Measurements from ENCODE around the gene SCTR.

SCTR gene

DNA sequence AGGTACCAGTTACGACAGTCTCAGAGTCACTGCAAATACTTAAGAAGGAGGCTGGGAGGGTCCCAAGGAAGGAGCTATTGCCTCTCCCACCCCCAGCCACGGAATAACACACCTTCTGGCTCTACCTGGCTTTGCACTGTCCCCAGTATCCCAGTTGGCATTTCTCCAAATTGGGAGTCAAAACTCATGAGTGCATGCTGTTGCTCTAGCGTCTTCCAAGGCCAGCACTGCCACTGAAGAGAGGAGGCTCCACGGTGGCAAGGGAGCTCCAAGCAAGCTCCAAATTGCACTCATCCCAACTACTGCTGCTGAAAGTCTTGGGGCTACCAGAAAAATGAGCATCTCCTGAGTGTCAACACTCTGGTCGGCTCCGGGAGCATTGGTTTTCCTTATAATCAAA, 1.6 kb downstream of the SCTR start:
- no peak for DNase-seq

DNA sequence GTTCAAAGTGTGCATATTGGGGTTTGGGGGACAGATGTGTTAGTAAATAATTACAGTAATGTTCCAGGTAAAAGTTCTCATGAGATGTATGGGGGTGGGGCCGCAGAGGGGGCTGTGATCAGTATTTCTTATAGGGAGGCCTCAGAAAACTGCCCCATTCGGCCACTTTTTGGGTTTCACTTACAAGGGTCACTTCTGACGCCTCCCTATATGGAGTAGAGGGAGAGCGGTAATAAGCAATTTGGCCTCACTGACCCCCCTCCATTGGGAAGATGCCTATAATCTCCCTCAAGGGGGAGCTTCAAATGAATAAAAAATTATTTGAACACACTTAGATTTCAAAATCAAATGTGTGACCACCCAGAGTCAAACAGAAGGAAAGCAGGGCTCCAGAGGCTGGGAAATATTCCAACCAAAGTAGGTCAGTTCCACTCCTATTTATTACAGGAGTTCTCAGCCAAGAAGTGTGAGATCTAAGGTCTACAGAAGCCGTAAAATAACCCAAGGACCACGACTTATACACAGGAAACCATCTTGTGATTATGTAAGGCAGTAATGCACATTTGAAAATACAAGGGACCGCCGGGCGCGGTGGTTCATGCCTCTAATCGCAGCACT, 2.7 kb downstream of the SCTR start:
- no peak for DNase-seq

DNA sequence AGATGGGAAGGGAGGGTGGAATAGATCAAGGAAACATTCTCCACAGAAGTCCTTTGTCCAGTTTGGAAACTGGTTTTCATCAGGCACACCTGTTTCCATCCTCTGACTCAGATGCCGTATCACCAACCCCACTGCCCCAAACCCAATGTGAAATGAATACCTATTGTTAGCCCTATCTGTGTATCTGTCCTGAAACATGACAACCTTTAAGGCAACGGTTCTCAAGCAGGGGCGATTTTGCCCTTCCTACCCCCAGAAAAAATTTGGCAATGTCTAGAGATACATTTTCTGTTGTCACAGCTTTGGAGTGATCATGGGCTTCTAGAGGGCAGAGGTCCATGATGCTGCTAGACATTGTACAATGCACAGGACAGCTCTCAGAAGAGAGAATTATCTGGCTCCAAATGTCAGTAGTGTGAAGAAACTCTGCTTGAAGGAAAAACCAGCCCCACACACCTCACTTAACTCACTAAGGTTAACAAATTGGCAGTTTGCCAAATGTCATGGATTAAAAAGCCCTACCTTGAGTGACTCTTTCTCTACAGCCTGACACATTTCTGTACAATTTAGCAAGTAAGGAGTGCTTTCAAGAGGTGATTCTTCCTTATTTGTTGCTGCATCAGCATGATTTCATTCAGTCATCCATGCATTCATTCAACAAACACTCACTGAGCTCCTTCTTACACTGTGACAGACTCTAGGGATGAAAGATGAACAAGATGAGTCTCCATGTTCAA, 3.4 kb downstream of the SCTR start:
- DNase-seq = no peak

DNA sequence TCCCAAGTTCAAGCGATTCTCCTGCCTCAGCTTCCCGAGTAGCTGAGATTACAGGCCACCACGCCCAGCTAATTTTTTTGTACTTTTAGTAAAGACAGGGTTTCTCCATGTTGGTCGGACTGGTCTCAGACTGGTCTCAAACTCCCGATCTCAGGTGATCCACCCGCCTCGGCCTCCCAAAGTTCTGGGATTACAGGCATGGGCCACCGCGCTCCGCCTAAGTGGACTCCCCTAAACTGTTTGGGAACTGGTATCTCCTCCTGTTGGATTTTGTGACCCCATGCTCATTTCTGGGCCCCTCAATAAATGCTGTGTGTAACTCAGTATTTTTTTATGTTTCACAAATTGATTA, 5.2 kb downstream of the SCTR start:
- DNase-seq = no peak

DNA sequence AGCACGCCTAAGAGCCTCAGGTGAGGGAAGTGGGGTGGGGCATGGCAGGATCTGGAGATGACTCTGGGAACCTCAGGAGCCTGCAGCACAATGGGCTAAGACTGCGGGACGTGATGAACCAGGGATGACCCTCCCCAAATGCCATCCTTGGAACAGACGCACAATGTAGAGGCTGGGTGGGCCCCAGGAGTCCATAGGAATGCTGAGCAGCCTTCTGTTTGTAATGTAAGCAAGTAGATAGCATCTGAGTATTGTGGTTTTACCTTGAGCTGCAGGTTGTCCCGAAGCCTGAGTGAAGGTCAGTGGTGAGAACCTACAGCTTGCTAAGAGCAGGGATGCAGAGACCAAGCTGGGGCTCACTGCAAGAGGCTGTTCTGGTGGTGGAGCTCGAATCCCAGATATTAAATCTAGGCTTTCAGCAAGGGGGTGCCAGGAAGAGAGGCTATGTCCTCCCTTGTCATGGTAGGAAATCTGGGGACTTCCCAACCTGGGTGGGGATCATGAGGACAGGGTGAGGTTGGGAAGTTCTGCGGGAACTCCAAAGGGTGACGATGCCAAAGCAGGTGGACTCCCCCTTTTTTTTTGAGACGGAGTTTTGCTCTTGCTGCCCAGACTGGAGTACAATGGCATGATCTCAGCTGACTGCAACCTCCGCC, 5.8 kb downstream of the SCTR start:
- DNase-seq = no peak

DNA sequence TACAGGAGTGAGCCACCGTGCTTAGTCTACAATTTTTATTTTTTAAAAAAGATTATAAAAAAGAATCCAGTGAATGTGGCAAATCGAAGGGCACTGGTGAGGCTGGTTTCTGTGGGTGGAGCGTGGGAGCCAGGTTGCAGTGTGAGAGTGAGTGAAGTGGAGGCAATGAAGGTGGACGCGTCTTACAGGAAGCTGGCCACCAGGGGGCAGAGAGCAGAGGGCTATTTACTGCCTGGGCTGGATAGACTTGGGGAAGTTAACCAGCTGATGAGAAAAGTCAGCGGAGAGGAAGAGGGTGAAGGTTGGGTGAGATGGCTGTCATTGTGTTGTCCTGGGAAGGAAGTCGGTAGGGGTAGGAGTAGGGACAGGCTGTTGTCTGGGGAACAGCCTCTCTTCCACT, 6.8 kb downstream of the SCTR start:
- DNase-seq = peak; percentile 26

DNA sequence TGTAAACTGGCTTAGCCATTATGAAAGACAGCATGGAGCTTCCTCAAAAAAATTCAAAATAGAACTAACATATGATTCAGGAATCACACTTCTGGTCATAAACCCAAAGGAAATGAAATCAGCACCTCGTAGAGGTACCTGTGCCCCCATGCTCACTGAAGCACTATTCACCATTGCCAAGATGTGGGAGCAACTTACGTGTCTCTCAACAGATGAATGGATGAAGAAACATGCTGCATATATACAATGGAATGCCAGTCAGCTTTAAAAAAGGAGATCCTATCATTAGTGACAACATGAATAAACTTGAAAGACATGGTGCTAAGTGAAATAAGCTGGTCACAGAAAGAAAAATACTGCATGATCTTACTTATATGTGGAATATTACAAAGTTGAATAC, 8.2 kb downstream of the SCTR start:
- no peak for DNase-seq

DNA sequence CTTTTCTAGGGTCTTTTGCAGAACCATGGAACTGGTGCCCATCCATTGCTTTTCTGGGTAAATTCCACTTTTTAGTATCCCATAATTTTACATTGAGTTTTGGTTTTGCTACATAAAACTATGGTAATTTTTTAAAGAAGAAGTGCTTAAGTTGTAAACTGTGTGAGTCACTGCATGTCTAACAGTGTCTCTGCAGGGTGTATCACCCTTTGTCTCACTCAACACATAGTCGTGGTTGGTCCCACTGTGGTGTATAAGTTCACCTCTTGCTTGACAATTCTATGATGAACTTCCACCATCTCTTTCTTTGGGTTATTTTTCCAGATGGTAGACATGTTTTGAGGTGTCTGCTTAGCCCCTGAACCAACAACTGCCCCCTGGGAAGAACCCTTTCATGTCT, 10.5 kb downstream of the SCTR start:
- DNase-seq = no peak

DNA sequence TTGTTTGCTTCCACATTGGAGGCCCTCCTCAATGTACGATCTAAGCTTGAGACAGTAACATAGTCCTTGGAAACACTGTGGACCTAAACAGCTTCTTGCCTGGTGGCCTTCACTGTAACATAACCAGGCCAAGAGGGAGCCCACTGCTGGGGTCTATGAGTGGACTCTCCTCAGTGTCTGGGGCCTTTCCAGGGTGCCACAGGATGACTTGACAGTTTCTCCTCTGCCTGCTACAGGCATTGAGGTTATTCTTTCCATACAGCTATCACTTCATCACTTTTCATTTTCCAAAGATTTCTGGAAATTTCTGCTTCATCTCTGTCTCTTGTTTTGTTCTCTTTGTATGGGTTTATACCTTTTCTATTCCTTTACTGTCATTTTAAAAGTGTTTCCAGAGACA, 11.3 kb downstream of the SCTR start:
- no peak for DNase-seq

DNA sequence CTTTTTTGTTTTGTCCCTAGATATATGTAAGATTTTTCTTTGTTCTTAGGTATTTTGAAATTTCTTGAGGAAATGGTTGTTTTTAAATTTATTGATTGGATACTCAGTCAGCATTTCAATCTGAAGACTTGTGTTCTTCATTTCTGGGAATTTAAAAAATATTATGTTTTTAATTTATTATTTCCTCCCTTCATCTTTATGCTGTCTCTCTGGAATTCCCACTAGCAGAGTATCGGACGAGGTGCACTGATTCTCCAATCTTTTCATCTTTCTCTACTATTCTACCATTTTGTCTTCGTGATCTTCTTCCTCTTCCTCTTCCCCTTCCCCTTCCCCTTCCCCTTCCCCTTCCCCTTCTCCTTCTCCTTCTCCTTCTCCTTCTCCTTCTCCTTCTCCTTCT, 12.3 kb downstream of the SCTR start:
- no peak for DNase-seq

DNA sequence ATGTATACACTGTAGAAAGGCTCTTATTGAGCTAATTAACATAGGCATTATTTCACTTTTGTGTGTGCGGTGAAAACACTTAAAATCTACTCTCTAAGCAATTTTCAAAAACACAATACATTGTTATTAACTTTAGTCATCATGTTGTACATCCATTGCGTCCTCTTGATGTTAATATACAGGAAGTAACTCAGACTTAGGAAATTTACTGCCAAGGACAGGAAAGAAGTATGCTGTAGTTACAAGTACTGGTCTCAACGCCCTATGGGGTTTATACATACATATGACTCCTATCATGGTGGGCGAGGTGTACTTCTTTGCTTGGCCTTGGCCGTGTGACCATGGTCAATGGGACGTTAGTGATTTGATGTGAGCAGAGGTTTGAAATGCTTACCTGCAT, 15.5 kb downstream of the SCTR start:
- no peak for DNase-seq

DNA sequence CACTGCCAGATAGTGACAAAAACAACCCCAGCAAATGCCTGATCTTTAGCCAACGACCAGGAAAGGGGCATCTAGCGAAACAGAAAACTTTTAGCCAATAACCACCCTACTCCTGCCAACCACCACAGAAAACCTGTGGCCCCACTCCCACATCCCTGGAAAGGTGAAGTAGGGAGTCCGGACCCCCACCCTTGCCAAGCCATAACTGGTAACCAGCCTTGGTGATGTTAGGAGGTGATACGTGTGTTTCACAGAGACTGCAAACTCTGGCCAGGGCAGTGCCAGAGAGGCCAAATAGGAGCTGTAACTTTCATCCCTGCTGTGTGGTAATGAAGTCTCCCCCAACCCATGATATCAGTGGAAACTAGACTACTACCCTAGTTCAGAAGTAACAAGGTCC, 27.6 kb downstream of the SCTR start:
- DNase-seq = no peak

DNA sequence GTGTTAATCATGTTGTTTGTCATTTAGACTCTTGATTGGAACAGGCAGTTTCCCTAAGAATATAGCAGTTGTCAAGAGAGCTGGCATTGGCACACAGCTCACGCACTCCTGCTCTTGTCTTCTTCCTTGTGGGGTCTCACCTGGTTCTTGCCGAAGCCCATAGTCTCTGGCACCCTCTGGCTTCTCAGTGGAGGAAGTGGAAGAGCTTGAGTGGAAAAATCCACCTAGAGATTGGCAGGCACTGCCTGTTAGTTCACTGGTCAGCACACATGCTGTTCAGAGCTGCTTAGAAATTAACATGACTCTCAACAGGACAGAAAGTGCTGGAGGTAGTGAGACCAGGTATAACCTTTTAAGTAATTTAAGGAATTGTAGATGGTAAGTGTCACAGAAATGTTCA, 28.3 kb downstream of the SCTR start:
- DNase-seq = no peak

DNA sequence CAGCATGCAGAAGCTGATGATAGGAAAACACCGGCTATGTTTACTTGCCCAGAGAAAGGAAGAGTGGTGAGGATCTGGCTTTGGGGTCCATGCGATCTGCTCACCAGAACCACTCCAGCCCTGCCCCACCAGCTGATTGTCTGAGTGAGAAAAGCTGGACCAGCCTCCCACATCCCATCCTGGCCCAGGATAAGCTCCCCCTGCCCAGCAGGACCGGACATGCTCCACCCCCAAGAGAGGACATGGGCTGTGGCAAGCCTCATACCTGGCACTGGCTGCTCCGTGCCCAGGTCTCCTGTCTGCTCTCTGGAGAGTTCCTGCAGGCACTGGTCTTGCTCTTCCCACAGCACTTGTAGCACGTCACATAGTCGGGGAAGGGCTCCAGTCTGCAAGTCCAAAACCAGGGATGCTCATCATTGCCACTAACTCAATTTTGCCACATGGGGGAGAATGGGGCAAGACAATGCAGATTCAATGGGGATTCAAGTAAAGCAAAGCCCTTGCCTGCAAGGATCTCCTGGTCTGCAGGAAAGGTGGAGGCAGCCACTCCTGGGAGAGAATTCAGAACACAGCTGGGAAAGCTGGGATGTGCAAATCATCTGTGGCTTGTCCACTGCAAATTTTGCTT, 30.0 kb downstream of the SCTR start:
- DNase-seq = no peak

DNA sequence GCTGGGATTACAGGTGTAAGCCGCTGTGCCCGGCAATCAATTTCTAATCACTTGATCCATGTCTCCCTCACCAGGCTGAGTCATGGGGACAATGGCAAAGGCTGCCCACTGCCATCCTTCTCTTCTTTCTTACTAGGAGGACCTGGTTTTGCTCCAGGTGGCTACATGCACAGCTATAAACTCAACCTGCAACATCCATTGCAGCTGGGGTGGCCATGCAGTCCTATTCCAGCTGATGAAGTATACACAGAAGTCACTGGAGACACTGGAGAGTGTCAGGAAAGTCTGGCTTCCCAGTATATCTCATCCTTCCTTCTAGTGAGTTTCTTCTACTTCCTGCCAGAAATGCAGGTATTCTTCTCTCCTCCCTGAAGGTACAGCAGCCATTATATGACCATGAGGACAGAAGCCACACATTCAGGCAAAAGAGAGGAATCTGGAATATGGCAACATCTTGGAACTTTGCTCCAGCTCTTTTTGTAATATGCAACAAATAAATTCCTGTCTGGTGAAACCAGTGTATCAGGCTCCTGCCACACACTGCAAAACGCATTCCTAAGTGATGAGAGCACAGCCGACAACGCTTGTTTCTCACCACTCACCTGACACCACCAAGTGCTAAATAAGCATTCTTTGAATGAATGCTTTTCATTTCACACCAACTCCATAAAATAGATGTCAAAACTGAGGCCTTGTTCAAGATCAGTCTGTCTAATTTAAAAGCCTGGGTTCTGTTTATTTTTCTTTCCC, 32.3 kb downstream of the SCTR start:
- DNase-seq = no peak

DNA sequence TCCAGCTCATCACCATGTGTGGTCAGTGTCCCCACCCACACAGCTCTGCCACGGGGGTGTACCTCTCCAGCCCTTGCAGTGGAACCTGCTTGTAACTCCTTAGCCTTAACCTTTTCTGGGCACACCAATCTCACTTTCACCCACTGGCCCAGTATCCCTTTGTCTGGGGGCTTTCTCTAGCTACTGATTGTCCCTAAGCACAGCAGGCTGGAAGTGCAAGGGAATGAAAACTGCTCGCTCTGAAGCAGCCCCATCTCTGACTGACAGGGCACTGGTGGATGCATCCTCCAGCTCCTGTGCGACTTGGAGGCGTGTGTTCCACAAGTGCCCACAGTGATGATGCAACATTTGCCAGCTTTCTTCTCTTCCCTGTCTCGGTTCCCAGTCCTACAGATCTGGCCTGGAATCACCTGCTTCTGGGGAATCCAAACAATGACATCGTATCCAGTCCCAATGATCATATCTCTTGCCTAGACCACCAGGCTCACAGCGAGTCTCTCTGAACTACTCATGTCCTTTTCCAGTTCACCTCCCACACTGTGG, 33.6 kb downstream of the SCTR start:
- no peak for DNase-seq

DNA sequence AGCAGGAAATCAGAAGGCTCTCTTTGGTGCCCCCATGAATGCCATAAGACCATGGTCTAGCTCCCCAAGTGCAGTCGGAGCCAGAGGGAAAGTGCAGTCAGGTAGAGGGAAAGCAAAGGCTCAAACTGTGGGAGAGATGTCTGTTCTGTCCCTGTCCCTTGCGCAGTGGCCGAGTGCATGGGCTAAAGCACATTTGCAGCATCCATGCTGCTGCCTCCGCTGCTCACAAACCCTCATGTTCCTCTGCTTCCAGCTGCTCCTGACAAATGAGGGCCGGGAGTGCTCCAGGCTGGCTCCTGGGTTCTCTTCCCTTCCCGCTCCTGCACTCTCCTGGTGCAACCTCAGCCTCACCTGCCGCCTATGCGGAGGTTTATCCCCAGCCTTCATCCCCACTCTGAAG, 34.2 kb downstream of the SCTR start:
- no peak for DNase-seq

DNA sequence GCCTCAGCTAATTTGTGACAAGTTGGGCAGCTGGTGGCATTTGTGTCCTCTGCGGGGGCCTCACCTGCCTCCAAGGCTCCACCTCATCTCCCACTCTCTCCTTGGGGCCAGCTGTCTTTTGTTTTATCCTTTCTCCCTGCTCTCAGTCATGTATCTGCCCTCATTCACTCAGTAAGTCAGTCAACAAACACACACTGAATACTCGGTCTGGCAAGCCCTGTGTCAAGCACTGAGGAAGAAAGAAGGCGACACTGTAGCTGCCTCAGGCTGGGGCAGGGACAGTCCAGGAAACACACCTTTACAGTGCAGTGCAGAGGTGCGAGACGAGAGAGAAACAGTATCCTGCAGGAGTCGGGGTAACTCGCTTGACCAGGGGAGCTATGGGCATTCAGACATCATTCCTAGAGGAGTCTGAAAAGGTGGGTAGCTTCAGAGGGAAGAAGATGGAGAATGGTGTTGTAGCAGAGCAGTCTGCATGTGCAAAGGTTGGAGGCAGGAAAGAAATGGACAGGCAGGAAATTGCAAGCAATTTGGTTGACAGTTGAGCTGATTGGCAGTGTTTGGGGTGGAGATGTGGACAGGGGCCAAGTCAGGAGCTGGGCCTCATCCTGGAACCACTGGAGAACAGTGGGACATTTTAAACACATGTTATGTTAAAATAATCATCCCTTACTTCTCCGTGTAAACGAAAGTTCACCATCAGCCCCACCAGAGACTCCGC, 34.9 kb downstream of the SCTR start:
- DNase-seq = no peak

DNA sequence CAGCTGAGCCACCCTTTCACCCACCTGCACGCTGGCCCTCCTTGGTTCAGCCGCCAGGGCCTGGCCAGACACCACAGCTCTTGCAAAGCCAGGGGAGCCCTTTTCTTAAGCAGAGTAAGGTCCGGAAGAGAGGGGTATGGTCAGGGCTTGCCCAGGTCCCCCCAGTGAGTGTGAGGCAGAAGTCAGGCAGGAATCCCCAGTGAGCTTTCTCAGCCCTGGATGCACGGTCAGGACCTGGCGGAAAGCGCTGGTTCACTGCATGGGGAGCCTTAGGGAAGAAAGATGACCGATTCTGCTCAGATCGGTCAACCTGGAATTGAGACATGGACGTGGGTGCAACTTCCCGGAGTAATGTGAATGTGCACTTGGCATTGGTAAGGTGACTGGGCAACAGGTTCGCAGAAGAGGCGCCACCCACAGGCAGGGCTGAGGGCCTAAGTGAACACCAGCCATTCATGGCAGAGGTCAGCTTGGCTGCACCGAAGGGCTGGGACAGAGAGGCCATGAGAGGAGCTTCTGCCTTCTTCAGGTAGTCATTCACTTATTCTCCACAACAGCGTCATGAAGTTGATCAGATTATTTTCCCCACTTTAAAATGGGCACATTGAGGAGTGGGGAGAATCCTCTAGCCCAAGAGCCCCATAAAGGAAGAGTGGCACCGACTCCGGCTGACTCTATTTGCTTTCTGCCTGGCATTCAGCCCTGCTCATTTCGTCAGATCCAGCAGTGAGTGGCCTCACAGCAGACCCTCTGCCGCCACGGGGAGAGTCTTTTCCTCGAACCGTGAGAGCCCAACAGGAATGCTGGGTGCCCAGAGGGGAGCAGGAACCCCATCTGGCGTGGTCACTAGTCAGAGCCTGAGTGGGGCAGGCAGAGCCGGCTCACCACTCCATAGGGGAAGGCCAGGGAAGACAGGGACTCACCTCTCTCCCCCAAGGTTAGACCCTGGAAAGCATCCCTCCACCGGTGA, 35.8 kb downstream of the SCTR start:
- DNase-seq = no peak

DNA sequence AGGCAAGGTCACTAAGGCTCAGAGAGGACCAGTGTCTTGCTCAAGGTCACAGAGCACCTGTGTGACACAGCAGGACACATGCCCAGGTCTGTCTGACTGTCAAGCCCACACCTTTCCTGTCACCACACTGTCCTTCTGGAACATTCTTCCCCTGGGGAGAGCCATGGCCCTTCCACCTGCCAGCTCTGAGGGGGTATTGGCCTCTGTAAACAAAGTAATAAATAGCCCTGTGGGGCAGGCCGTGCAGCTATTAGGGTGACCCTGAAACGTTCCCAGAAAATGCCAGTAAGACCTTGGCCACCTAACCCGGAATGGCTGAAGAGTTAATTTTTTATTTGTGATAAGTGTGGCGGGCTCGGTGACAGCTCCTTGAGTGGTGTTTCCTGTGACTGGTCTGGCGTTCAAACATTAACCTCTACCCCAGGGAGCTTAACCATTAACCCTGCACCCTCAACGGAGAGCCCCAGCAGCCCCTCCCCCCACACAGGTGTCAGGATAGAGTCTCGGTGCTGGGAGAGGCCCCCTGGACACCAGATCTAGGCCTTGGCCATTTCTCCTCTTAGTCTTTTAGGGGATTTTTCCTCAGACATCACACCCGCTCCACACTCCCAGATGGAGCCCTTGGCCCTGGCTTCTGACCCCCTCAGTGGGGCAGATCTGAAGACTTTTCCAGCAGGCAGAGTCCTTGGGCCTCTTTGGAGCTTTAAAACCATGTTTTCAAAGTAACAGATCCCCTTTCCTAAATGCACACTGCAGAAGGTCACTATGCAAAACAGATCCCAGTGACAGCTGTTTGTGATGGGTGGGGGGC, 36.6 kb downstream of the SCTR start:
- DNase-seq = no peak

Measured in retina (tissue), 1 donor.